ENCODE measurements around the gene SP2.

DNA sequence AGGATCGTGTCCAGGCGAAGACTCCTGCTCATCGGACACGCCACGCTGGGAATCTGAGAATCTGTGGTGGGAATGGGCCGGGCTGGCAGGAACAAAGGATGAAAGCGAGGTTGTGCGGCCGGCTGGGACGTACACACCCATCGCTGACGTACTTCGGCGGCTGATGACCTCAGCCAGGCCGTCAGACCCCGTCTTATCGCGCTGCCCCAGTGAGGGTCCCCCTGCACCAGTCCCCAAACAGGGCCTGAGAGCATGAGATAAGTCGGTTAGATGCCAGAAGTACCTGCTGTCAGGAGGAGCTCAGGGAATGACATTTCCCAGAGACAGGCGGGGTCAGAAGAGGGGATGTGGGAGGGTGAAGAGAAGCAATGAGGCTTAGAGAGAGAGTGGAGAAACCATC, 29.1 kb upstream of the SP2 start:
- no peak for TF ChIP-seq EZH2phosphoT487 (IDR thresholded peaks at IDR 0.05; ENCODE audit: low read depth)
- TF ChIP-seq, protein P1, sequence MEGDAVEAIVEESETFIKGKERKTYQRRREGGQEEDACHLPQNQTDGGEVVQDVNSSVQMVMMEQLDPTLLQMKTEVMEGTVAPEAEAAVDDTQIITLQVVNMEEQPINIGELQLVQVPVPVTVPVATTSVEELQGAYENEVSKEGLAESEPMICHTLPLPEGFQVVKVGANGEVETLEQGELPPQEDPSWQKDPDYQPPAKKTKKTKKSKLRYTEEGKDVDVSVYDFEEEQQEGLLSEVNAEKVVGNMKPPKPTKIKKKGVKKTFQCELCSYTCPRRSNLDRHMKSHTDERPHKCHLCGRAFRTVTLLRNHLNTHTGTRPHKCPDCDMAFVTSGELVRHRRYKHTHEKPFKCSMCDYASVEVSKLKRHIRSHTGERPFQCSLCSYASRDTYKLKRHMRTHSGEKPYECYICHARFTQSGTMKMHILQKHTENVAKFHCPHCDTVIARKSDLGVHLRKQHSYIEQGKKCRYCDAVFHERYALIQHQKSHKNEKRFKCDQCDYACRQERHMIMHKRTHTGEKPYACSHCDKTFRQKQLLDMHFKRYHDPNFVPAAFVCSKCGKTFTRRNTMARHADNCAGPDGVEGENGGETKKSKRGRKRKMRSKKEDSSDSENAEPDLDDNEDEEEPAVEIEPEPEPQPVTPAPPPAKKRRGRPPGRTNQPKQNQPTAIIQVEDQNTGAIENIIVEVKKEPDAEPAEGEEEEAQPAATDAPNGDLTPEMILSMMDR (IDR thresholded peaks at IDR 0.05; ENCODE audit: low read depth, low read length): no peak

All from OCI-LY3 (cell line).